Ecto neural progenitor cell (in vitro differentiated cells): Measurements from ENCODE around the gene ALKBH3.
A peak's percentile ranks its signal among the peaks of the same experiment; 100 is the strongest.

Source experiments
- DNase-seq: peaks from one replicate; pipeline ENCODE4 v3.0.0-alpha.2; 2018; ENCODE audit warnings: low spot score

ALKBH3 gene

DNA sequence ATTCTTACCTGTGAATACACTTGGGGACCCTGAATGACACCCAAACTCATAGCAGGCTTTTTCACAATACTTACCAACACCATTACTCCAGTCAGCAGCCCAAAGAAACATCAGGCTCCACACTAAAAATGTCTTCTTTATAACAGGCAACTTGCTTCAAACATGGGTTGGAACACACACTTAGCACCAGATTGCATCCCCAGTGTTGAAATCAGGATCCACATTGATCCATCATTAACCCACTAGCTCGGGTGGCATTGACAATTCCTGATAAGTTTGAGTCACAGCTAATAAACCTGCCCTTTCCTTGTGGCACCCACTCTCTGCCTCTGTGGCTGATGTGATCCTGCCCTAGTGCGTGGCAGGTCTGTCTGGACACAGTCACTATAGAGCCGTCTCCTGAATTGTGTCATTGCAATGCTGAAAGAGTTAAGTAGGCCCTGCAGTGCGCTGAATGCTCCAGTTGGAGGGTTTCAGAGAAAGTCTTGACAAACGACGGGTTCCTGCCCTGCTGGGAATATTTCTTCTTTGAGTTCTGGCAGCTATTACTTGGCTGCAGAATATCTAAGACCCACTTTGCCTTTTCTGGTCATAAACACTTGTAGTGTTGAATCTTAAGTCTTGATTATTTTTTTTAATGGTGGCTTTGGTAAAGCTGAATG is 42.2 kb downstream of the ALKBH3 start:
- DNase-seq = peak; percentile 36

- peak; percentile 53 for DNase-seq
These were observed 42.9 kb downstream of the ALKBH3 start for GRCh38 chr11:43923406-43924111.

- DNase-seq = peak; percentile 51
These were observed 43.7 kb downstream of the ALKBH3 start for GRCh38 chr11:43924112-43924855.

GRCh38 chr11:43925063-43925931 is 44.7 kb downstream of the ALKBH3 start:
- peak; percentile 40 for DNase-seq

GRCh38 chr11:43925932-43926505 is 45.4 kb downstream of the ALKBH3 start:
- DNase-seq = peak; percentile 43

GRCh38 chr11:43927070-43927469 is 46.4 kb downstream of the ALKBH3 start:
- DNase-seq = no peak

DNA sequence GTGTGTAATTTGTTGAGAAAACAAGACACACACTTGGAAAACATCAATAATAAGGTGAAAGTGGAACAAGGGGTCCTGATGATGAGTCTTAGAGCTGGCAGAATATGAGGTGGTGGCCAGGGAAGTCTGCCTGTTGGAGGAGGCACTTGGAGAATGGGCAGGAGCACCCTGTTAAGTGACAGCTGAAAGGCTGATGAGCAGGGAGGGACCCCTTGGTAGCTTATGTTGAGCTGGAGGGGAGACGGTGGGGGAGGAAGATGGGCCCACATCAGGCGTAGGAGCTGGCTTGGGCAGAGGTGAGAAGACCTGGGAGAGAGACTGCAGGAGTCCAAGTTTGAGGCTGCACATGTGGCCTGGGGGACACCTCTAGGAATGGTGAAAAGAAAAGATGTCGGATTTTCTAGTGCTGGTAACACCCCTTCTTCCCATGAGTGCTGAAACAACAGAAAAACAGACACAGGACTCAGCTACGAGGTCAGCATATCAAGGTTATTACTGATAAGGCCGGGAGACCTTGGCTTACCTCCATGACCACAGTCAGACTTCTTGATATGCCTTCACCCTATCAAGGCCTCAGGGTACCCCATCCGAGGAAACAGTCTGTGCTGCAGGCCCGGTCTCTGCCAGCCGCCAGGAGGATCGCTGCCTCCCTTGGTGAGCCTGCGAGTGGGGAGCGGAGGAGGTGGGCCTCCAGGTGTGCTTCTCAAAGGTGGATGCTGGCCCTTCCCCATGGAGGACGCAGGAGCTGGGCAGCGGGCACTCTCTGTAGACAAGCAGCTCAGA is 47.5 kb downstream of the ALKBH3 start:
- DNase-seq = no peak

DNA sequence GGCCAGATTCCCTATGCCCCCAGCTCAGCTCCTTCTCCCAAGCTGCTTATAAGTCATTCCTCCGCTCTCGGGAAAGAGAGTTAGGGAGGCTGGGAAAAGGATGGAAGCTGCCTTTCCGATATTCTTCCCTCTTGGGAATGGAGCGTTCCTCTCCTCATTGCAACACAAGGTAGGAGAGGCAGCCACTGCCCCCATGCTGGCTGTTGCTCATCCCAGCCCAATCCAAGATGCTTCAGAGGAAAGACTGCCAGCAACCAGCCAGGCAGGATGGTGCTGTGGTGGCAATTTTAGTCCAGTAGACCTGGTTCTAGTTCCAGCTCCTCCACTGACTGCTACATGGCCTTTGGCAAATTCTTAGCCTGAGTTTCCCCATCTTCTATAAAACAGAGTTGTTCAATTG is 48.1 kb downstream of the ALKBH3 start:
- no peak for DNase-seq

DNA sequence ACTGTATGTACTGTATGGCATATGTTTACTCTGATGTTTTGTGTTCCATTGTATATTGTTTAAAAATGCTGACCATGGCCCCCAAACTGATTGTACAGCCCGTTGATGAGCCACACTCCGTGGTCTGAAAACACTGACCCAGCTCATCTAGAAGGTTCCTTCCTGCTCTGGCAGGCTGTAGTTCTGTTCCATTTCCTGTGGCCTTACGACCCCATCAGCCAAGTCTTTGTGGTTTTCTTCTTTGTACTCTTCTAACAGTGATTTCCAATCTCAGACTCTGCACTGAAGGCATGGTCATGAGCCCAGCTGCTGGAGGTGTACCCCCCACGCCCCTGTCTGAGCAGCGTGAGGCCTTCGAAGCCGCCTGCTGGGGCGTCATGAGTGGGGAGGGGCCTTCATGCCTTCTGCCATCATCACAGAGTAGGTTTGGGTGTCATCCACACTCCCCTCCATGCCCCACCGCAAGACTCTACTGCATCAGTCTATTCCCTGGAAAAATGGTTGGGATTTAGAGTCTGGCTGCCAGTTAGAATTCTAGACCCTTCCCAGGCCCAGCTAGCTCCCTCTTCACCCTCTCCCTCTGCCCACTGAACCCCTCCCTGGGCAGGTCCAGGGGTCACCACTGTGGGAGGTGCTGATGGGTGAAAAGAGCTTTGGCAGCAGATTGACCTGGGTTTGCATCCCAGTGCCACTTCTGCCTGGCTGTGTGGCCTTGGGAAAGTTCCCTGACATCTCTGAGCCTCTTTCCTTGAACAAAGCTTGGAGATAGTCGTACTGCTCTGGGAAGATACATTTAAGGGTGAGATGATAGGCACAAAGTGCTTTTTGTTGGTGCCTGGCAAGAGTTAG is 50.5 kb downstream of the ALKBH3 start:
- no peak for DNase-seq

- no peak for DNase-seq
These were observed 51.0 kb downstream of the ALKBH3 start for GRCh38 chr11:43931717-43932039.

DNA sequence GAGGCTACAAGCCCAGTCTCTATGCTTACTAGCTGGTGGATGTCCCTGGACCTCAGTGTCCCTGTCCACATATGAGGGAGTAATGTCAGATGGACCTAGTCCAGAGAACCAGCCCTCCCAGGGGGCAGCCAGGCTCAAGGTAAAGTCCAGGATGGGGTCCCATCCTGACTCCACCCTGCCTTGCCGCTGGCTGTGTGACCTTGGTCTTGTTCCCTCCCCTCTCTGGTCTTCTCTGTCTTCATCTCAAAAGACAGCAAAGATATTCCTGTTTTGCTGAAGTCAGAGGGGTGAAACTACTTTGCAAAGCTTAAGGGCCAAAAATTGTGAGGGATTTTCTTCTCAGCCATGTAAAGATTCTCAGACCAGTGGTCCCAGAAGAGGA is 52.6 kb downstream of the ALKBH3 start:
- no peak for DNase-seq

- DNase-seq = no peak
These were observed 53.2 kb downstream of the ALKBH3 start for GRCh38 chr11:43933608-43934551.

- DNase-seq = no peak
These were observed 54.2 kb downstream of the ALKBH3 start for GRCh38 chr11:43934601-43935423.

GRCh38 chr11:43935424-43935979 is 54.9 kb downstream of the ALKBH3 start:
- DNase-seq = no peak

DNA sequence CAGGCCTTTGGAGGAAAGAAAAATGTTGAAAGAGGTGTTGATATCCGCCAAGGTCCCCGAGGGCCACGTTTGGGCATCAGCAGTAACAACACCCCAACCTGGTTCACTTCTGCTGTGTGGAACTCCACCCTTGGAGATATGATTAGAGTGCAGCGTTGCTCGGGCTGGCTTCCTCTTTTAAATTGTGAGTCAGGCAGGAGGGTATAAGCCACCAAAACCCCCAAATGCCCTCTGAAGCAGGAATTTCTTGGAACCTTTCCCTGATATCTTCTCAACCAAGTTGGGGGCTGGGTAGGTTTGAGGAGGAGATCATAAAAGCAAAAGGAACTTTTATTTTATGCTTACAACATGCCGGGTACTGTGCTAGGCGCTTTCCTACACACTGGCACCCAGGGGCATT is 55.4 kb downstream of the ALKBH3 start:
- DNase-seq = no peak

GRCh38 chr11:43937434-43938411 is 57.1 kb downstream of the ALKBH3 start:
- DNase-seq = no peak
